H54 (cell line): Measurements from ENCODE around the gene PRR33.

Experiments used
- DNase-seq: peaks from one replicate; pipeline ENCODE4 v3.0.0; 2011; ENCODE audit warnings: low spot score, mixed read lengths; ENCODE audit not compliant: insufficient read length
- FAIRE-seq: peaks from 3 replicates; lab custom pipeline; 2011; peaks lifted over from hg19 to GRCh38; lab: Jason Lieb, UNC
- POLR2A ChIP-seq: IDR thresholded peaks from 2 replicates; pipeline ENCODE4 v1.6.1; 2011; ENCODE audit warnings: low read depth, mild to moderate bottlenecking, low read length

The PRR33 gene

DNA sequence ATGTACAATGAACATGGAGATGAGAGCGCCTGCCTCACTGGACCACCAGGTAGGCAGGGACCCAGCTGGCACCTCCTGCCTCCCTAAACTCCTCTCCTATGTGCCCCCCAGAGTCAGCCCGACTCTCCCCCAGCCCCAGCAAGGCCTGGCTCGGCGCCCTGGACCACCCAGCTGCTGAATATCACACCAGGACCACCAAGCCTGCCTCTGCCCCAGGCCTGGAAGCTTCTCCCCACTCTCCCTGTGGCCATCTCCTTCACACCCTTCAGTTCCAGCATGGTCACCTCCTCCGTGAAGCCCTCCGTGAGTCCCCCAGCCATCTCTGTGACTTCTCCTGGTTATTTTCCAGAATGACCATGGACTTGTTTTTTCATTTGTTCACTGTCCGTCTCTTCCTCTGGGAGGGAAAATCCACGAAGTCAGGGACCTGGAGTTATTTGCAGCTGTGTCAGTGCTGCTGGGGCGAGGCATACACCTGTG lies 45.2 kb downstream of the PRR33 start:
- no peak for DNase-seq
- FAIRE-seq, result no peak
- no peak for TF ChIP-seq POLR2A

DNA sequence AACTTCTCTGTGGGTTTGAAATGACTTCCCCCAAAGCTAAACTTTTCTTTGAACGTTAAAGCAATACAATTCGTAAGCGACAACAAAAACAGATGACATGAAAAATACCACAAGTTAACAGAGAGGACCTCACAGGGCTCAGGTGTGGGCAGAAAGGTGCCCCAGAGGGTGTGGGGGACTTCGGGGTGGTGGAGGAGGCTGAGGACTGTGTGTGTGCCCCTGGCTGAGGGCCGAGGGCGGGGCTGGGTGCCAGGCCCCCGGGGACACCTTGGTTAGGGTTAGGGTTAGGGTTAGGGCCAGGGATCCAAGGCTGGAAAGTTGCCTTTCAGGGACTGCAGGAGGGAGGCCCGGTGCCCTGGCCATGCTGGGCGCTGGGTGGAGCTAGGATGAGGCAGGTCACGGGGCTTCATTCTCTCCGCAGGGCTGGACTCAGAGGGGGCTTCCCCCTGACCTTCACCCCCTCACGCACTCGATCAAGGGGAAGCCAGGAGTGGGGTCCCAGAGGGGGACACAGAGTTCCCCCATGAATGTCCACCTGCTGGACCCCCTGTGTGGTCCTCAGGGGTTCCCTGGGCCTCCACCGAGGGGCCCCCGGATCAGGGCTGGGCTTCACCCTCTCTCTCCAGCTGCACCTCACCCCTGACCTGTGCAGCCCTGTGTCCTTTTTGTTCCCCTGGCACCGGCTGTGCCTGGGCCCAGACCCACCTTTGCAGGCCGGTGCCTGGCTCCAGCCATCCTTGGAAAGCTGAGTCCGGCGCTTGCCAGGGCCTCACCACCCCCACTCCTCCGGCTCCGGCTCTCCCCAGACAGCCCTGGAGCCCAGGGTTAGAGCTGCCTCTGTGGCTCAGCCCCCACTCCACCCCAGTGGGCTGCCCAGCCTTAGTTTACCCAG lies 45.9 kb downstream of the PRR33 start:
- DNase-seq (no peak), FAIRE-seq (no peak)

GRCh38 chr11:1845095-1845429 lies 46.6 kb downstream of the PRR33 start:
- DNase-seq (no peak), FAIRE-seq (no peak)
- no peak for TF ChIP-seq POLR2A

More for the DNA sequence above, 45.9 kb downstream of the PRR33 start:
- TF ChIP-seq POLR2A, result no peak

DNA sequence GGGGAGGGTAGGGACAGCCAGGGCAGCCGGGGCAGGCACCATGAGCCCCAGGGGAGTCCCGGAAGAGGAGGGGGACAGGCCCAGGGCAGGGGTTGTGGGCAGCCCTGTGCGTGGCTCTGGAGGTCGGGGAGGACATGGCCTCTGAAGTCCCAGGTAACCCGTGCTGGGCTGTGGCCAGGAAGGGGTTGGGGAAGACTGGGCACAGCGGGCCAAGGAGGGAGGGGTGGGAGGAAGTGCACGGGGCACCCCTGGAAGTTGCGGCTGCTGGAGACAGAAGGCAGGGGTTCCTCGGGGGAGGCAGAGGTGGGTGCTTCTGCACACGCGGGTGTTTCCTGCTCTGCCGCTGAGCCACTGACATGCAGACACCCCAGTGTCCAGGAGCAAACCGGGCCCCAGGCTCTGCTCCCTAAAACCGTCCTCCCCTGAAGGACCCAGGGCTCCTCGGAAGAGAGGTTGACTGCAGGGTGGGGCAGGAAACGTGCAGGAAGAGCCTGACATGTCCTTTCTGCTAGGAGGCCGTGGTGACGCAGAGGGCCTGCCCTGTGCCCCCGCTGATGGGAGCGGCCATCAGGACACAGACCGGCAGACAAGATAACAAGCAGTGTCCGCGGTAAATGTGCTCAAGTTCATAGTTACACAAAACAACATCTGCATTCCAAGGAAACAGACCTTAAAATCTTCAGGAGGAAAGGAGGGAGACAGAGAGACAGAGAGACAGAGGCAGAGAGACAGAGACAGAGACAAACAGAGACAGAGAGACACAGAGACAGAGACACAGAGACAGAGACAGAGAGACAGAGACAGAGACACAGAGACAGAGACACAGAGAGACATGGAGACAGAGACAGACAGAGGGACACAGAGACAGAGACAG lies 47.2 kb downstream of the PRR33 start:
- TF ChIP-seq POLR2A, result no peak
- DNase-seq (no peak), FAIRE-seq (no peak)

DNA sequence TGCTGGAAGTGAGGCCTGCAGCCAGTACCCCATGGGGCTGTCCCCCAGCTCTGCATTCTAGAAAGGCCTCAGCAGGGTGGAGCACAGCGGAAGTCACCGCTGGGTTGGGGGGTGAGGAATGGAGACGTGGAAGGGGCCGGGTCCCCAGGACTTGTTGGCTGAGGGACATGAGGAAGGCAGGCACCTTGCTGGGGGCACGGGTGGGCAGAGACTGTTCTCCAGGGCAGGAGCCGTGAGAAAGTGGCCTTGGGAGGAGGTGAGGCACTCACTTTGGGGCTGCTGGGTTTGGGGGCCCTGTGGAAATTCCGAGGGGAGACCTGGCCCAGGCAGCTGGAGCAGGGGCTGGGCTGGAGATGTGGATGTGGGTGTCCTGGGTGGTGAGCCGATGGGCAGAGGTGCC lies 47.9 kb downstream of the PRR33 start:
- no peak for TF ChIP-seq POLR2A
- DNase-seq, result no peak
- FAIRE-seq, result no peak

- FAIRE-seq (no peak), DNase-seq (no peak)
- TF ChIP-seq POLR2A, result no peak
Measured at GRCh38 chr11:1843098-1843473, 48.6 kb downstream of the PRR33 start.

DNA sequence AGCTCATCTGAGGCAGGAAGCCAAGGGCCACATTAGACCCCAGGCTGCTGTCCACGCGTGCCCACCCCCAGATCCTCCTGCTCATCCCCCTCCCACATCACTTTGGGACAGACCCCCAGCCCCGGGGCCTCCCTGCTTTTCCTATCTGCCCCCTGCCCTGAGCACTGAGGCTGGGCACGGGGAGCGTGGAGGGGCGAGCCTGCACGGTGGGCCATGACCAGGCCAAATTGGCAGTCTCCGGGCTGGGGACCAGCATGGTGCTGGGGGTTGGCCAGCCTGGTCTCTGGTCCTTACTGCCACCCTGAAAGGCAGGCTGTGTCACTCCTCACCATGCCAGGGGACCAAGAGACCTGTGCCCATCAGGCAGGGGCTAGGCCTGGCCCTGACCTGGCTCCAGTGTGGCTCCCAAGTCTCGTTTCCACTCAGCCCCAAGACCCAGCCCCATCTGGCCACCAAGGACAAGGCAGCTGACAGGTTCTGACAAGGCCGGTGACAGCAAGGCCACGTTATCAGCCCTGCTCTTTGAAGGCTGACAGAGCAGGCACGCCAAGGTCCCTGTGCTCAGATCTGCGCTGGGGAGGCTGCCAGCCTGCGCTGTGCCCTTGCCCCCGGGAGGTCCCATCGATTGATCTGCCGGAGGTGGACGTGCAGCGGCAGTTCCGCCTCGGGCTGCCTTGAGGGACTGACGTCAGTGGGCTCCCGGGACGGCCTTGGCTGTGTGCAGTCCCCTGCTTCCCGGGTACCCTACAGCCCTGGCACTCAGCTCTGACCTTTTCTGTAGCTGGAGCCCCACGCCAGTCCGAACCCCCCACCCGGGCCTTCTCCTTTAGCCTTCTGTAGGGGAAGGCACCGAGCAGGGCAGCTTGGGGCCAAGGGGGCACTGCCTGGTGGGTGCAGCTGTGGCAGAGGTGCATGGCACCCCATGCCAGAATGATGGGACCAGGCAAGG lies 49.3 kb downstream of the PRR33 start:
- TF ChIP-seq POLR2A, result no peak
- no peak for DNase-seq
- no peak for FAIRE-seq

DNA sequence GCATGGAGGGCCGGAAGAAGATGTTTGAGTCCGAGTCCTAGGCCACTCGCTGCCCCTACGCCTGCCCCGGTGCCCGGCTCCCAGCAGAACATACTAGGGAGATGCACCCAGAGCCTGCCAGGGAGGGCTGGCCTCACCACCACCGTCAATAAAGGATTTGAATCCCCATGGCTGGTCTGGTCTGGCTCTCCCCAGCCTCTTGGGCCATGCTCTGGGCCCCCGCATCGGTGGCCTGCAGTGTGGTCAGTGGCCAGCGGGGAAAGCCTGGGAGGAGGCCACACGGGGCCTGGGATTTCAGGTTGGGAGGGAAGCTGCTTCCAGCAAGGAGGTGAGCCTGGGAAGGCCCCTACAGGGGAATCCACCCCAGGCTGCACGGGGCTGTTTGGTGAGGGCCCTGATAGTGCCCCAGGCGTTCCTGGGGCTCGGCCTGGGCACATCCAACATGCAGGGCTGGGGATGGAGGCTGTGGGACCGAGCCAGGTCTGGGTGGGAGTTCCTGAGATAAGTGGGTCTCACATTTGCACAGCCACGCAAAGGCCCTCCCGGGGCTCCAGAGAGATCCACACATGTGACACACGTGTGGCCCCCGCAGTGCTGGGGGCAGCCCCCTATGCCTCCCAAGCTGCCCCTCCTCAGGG lies 50.1 kb downstream of the PRR33 start:
- TF ChIP-seq POLR2A, result no peak
- DNase-seq, result no peak
- FAIRE-seq, result no peak

DNA sequence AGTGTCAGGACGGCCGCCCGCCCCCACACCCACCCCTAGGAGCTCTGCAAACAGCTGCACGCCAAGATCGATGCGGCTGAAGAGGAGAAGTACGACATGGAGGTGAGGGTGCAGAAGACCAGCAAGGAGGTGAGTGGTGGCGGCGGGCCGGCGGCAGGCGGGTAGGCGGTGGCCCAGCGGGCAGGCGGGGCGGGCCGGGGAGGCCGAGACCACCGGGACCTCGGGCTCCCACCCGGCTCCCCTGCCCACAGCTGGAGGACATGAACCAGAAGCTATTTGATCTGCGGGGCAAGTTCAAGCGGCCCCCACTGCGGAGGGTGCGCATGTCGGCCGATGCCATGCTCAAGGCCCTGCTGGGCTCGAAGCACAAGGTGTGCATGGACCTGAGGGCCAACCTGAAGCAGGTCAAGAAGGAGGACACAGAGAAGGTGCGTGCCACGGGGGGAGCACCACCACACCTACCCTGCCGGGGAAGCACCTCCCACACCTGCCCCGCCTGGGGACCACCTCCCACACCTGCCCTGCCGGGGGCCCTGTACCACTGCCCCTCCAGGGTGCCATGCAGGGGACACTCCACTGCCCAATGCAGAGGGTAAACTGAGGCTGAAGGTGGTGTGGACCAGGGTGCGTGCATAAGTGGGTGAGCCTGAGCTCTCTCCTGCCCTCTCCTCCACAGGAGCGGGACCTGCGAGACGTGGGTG lies 50.8 kb downstream of the PRR33 start:
- no peak for TF ChIP-seq POLR2A
- DNase-seq, result no peak
- no peak for FAIRE-seq

DNA sequence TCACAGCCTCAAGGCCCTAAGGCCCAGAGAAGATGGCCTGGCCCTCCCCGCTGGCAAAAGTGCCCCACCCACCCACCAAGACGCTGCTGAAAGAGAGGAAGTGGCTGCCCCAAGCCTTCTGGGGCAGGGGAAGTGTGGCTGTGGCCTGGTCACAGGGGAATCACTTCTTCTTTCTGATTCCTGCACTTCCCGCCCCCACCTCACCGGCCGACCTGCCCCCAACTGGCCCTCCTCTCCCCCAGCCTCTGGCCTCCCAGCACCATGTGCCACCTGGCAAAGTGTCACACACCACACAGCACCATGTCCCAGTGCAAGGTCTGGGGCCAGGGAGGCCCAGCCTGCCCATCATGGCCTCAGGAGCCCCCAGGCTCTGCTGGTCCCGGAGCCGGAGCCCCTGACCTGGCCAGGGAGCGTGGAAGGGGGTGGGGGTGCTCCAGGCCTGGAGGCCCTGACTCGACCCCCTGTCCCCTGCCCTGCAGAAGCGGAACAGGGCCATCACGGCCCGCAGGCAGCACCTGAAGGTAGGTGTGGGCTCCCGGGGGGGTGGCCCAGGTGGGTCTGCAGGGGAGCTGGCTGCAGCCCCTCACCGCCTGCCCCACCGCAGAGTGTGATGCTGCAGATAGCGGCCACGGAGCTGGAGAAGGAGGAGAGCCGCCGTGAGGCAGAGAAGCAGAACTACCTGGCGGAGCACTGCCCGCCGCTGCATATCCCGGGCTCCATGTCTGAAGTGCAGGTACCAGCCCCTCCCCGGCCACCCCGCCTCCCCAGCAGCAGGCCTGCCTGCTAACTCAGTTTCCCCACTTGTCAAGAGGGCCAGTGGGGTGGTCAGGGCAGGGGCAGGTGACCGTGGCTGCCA lies 51.5 kb downstream of the PRR33 start:
- no peak for TF ChIP-seq POLR2A
- DNase-seq (no peak), FAIRE-seq (no peak)

DNA sequence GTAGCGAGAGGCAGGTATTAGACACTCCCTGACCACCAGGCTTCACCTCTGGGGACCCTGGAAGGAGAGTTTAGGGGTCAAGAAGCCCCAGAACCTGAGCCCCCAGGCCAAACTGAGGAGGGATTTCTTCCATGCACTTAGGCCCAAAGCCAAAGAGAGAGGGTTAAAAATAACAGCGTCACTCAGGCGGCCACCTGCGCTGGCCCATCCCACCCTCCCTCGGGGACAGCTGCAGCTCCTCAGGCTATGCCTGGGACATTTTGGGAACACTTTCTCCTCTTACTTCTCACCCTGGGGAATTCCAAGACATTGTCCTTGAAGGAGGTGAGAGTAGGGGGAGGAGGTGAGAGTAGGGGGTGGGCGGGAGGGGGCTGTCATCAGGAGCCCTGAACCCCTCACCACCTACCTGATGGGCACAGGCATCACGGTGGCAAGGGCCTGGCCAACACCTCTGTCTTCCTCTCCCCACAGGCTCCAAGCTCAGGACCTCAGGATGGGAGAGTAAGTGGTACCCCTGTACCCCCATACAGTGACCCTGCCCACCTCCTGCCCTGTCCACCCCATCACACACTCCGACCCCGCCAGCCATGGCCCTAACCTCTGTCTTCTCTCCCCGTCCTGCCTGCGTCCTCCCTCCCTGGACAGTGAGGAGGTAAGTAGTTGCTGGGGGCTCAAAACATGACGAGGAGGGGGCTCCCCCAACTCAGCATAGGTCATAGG lies 52.3 kb downstream of the PRR33 start:
- no peak for FAIRE-seq
- TF ChIP-seq POLR2A, result no peak
- no peak for DNase-seq
